Right ventricle myocardium superior (tissue), 1 donor: ENCODE data around the gene ADM5. TPM values are rescaled to one million over a fixed set of nuclear protein-coding genes. Genes with fewer than 3 reads are reported as not detected.
A peak's percentile ranks its signal among the peaks of the same experiment; 100 is the strongest.

Experiments used
- ATAC-seq: fragments of 200-7000 bp; cut with Tn5 transposase; one replicate; pipeline ENCODE4 v1.9.1; 2020; ENCODE audit warnings: mild to moderate bottlenecking; ENCODE audit not compliant: poor library complexity
- DNase-seq: peaks from one replicate; pipeline ENCODE4 v3.0.0-alpha.2; 2020
- intact Hi-C: fragments of 100-400 bp; cut with DNase I; formaldehyde crosslinking; loops from one replicate; pipeline ENCODE4 v1.11.2; 2022
- total RNA-seq: library from RNA; stranded (reverse); fragmentation: NEBNext Ultra II Directional; extraction: Animal tissue kit (Norgen Biotek cat#: 25700); gene quantifications from one replicate; pipeline ENCODE4 v1.2.1, GENCODE V29; 2021
- donor health status: DM: no; HTN: yes; CAD: no; lungs with severe emphysema.

Gene ADM5
- total RNA-seq, 1 donor from 2014 or later = 0.67 TPM

GRCh38 chr19:49656456-49657109 lies 32.8 kb upstream of the ADM5 start:
- DNase-seq (no peak), ATAC-seq (no peak)
- intact Hi-C loops = no loop called here

- no peak for ATAC-seq
- intact Hi-C loops = no loop called here
These were observed 31.8 kb upstream of the ADM5 start for GRCh38 chr19:49657493-49658138.

GRCh38 chr19:49658139-49658517 lies 31.3 kb upstream of the ADM5 start:
- no peak for DNase-seq
- no peak for ATAC-seq
- intact Hi-C loops = no loop called here

More at GRCh38 chr19:49657493-49658138, 31.8 kb upstream of the ADM5 start:
- no peak for DNase-seq

GRCh38 chr19:49658566-49659442 lies 30.6 kb upstream of the ADM5 start:
- DNase-seq = no peak
- ATAC-seq = no peak
- intact Hi-C loops = no loop called here

- ATAC-seq (no peak), DNase-seq (no peak)
- intact Hi-C loops = no loop called here
These were observed 28.9 kb upstream of the ADM5 start for GRCh38 chr19:49660338-49660961.

- DNase-seq = no peak
- ATAC-seq = no peak
- intact Hi-C loops = no loop called here
These were observed 27.4 kb upstream of the ADM5 start for GRCh38 chr19:49662011-49662410.

- intact Hi-C loops = no loop called here
- DNase-seq (no peak), ATAC-seq (no peak)
These were observed 26.2 kb upstream of the ADM5 start for GRCh38 chr19:49663224-49663623.

GRCh38 chr19:49664171-49665035 lies 25.0 kb upstream of the ADM5 start:
- ATAC-seq (peak; percentile 85), DNase-seq (peak; percentile 94)
- intact Hi-C loops = no loop called here

GRCh38 chr19:49665036-49665350 lies 24.4 kb upstream of the ADM5 start:
- no peak for ATAC-seq
- intact Hi-C loops = no loop called here
- DNase-seq = no peak

GRCh38 chr19:49665351-49666119 lies 23.9 kb upstream of the ADM5 start, which contains the start of the genes BCL2L12 and IRF3:
Gene BCL2L12 (plus strand): TSS chr19:49665933. CDS start chr19:49666693, 760 bp downstream.
Gene IRF3 (minus strand): TSS chr19:49665857. CDS start chr19:49664838, 1,019 bp downstream.
- DNase-seq (peak; percentile 98), ATAC-seq (peak; percentile 95)
- intact Hi-C loops = no loop called here

GRCh38 chr19:49666120-49666444 lies 23.3 kb upstream of the ADM5 start:
- ATAC-seq (no peak), DNase-seq (no peak)
- intact Hi-C loops = no loop called here

- no peak for ATAC-seq
- intact Hi-C loops = no loop called here
- DNase-seq = no peak
These were observed 21.9 kb upstream of the ADM5 start for GRCh38 chr19:49667473-49667872.

- DNase-seq (no peak), ATAC-seq (no peak)
- intact Hi-C loops = no loop called here
These were observed 19.9 kb upstream of the ADM5 start for GRCh38 chr19:49669516-49669915.

- intact Hi-C loops = loop anchor here (10.0 kb wide), 1 partner anchor 192 kb away; the partner anchor contains the start of gene PNKP
These were observed 17.1 kb upstream of the ADM5 start for GRCh38 chr19:49672131-49672919.

GRCh38 chr19:49676136-49676783 lies 13.1 kb upstream of the ADM5 start:
- intact Hi-C loops = loop anchor here (5.0 to 10.0 kb wide), 2 partner anchors 169 to 189 kb away; partner anchors contain the start of gene PNKP
- DNase-seq = peak; percentile 86
- peak; percentile 63 for ATAC-seq

More at GRCh38 chr19:49672131-49672919, 17.1 kb upstream of the ADM5 start:
- ATAC-seq = no peak
- DNase-seq = peak; percentile 85

GRCh38 chr19:49676784-49677230 lies 12.6 kb upstream of the ADM5 start:
- peak; percentile 100 for DNase-seq
- ATAC-seq = peak; percentile 85
- intact Hi-C loops = loop anchor here (5.0 to 10.0 kb wide), 2 partner anchors 170 to 188 kb away; partner anchors contain the start of gene PNKP
